H9 (cell line): ENCODE measurements around the gene BCAS3. TPM values are rescaled to one million over a fixed set of nuclear protein-coding genes. Genes with fewer than 3 reads are reported as not detected.

Experiments used
- DNase-seq: peaks from one replicate; pipeline ENCODE4 v3.0.0-alpha.2; 2017
- H2AFZ ChIP-seq: one replicate; pipeline ENCODE4 v1.6.1; 2013; ENCODE audit warnings: mild to moderate bottlenecking, low read length, control low read depth, moderate library complexity
- H2AK5ac ChIP-seq: 2 replicates; pipeline ENCODE4 v1.6.1; 2013; ENCODE audit warnings: low read length, control low read depth, mixed read lengths; ENCODE audit not compliant: insufficient read length
- H2BK120ac ChIP-seq: one replicate; pipeline ENCODE4 v1.6.1; 2013; ENCODE audit warnings: low read depth, mild to moderate bottlenecking, low read length, control low read depth, inconsistent platforms; ENCODE audit not compliant: poor library complexity, severe bottlenecking
- H2BK12ac ChIP-seq: 2 replicates; pipeline ENCODE4 v1.6.1; 2013; ENCODE audit warnings: low read length, control low read depth, mixed read lengths, low read depth; ENCODE audit not compliant: insufficient read length
- H2BK15ac ChIP-seq: 2 replicates; pipeline ENCODE4 v1.6.1; 2013; ENCODE audit warnings: low read depth, low read length, control low read depth
- H2BK20ac ChIP-seq: one replicate; pipeline ENCODE4 v1.6.1; 2013; ENCODE audit warnings: low read depth, mild to moderate bottlenecking, low read length, control low read depth, inconsistent platforms; ENCODE audit not compliant: poor library complexity, severe bottlenecking
- H2BK5ac ChIP-seq: 2 replicates; pipeline ENCODE4 v1.6.1; 2013; ENCODE audit warnings: low read length, control low read depth, mixed read lengths; ENCODE audit not compliant: insufficient read length
- H3K14ac ChIP-seq: 2 replicates; pipeline ENCODE4 v1.6.1; 2013; ENCODE audit warnings: low read length, control low read depth; ENCODE audit not compliant: insufficient read depth
- H3K18ac ChIP-seq: 2 replicates; pipeline ENCODE4 v1.6.1; 2013; ENCODE audit warnings: low read depth, mild to moderate bottlenecking, mixed read lengths, low read length, control low read depth; ENCODE audit not compliant: insufficient read length
- H3K23ac ChIP-seq: 2 replicates; pipeline ENCODE4 v1.6.1; 2013; ENCODE audit warnings: low read length, control low read depth, mixed read lengths, low read depth; ENCODE audit not compliant: insufficient read length
- H3K23me2 ChIP-seq: 2 replicates; pipeline ENCODE4 v1.6.1; 2013; ENCODE audit warnings: low read depth, mild to moderate bottlenecking, mixed read lengths, low read length, control low read depth; ENCODE audit not compliant: insufficient read length, poor library complexity, severe bottlenecking
- H3K27ac ChIP-seq: 2 replicates; pipeline ENCODE4 v1.5.1; 2013; ENCODE audit warnings: low read length, control low read depth, mixed read lengths, low read depth; ENCODE audit not compliant: insufficient read length
- H3K27me3 ChIP-seq: 2 replicates; pipeline ENCODE4 v1.6.1; 2013; ENCODE audit warnings: low read length, control low read depth, inconsistent platforms; ENCODE audit not compliant: insufficient read depth
- H3K4ac ChIP-seq: 2 replicates; pipeline ENCODE4 v1.6.1; 2013; ENCODE audit warnings: low read depth, mild to moderate bottlenecking, control low read depth, inconsistent platforms, low read length, moderate library complexity
- H3K4me1 ChIP-seq: 2 replicates; pipeline ENCODE4 v1.6.1; 2013; ENCODE audit warnings: low read length, control low read depth, inconsistent platforms; ENCODE audit not compliant: insufficient read depth
- H3K4me2 ChIP-seq: 2 replicates; pipeline ENCODE4 v1.6.1; 2013; ENCODE audit warnings: low read length, control low read depth, mixed read lengths; ENCODE audit not compliant: insufficient read length, insufficient read depth
- H3K56ac ChIP-seq: 2 replicates; pipeline ENCODE4 v1.6.1; 2013; ENCODE audit warnings: low read depth, mild to moderate bottlenecking, mixed read lengths, low read length, control low read depth; ENCODE audit not compliant: insufficient read length
- H3K79me1 ChIP-seq: 2 replicates; pipeline ENCODE4 v1.6.1; 2013; ENCODE audit warnings: low read depth, mild to moderate bottlenecking, moderate library complexity, low read length, control low read depth, inconsistent platforms; ENCODE audit not compliant: insufficient read depth, poor library complexity, severe bottlenecking
- H3K79me2 ChIP-seq: 2 replicates; pipeline ENCODE4 v1.6.1; 2013; ENCODE audit warnings: low read length, control low read depth, inconsistent platforms; ENCODE audit not compliant: insufficient read depth
- H3K9ac ChIP-seq: 2 replicates; pipeline ENCODE4 v1.6.1; 2013; ENCODE audit warnings: low read length, control low read depth, mixed read lengths; ENCODE audit not compliant: insufficient read length; ENCODE audit errors: extremely low read depth
- H3K9me3 ChIP-seq: one replicate; pipeline ENCODE4 v1.6.1; 2013; ENCODE audit warnings: low read depth, low read length, inconsistent platforms; ENCODE audit not compliant: control insufficient read depth
- H3T11ph ChIP-seq: one replicate; pipeline ENCODE4 v1.6.1; 2013; ENCODE audit warnings: mild to moderate bottlenecking, low read length, control low read depth, inconsistent platforms
- H4K20me1 ChIP-seq: one replicate; pipeline ENCODE4 v1.6.1; 2013; ENCODE audit not compliant: control insufficient read depth, insufficient read length, insufficient read depth
- H4K5ac ChIP-seq: 2 replicates; pipeline ENCODE4 v1.6.1; 2013; ENCODE audit warnings: low read depth, mild to moderate bottlenecking, mixed read lengths, low read length, control low read depth; ENCODE audit not compliant: insufficient read length
- H4K8ac ChIP-seq: replicated peaks from 2 replicates; pipeline ENCODE4 v1.6.1; 2013; ENCODE audit warnings: low read length, control low read depth, mixed read lengths, low read depth; ENCODE audit not compliant: insufficient read length
- H4K91ac ChIP-seq: 2 replicates; pipeline ENCODE4 v1.6.1; 2013; ENCODE audit warnings: low read depth, mild to moderate bottlenecking, moderate library complexity, mixed read lengths, low read length, control low read depth; ENCODE audit not compliant: insufficient read length
- H3K27ac Mint-ChIP-seq, 3 experiments: 2 replicates in 2 of 3; 3 replicates in 1 of 3; pipeline ENCODE4 v1.8.0; 2020 to 2021; ENCODE audit warnings: mixed read lengths in 3 of 3, mild to moderate bottlenecking in 1 of 3, moderate library complexity in 1 of 3
- H3K27me3 Mint-ChIP-seq: 2 replicates; pipeline ENCODE4 v1.8.0; 2021; ENCODE audit warnings: low read depth, mild to moderate bottlenecking, moderate library complexity, mixed read lengths
- H3K36me3 Mint-ChIP-seq, 3 experiments: 2 replicates in 2 of 3; 3 replicates in 1 of 3; pipeline ENCODE4 v1.8.0; 2020 to 2021; ENCODE audit warnings: low read depth in 3 of 3, mixed read lengths in 3 of 3; ENCODE audit not compliant: insufficient read depth in 1 of 3
- H3K4me1 Mint-ChIP-seq, 2 experiments: 2 replicates each; pipeline ENCODE4 v1.8.0; 2020; ENCODE audit warnings: mixed read lengths in 2 of 2
- H3K4me3 Mint-ChIP-seq, 2 experiments: 2 replicates in 1 of 2; 3 replicates in 1 of 2; pipeline ENCODE4 v1.8.0; 2020 to 2021; ENCODE audit warnings: mild to moderate bottlenecking in 2 of 2, mixed read lengths in 2 of 2, moderate library complexity in 1 of 2
- H3K9me3 Mint-ChIP-seq, 2 experiments: 2 replicates in 1 of 2; 3 replicates in 1 of 2; pipeline ENCODE4 v1.8.0; 2020; ENCODE audit warnings: mild to moderate bottlenecking in 2 of 2, mixed read lengths in 2 of 2, moderate library complexity in 1 of 2
- CTCF ChIP-seq: fragments of 200-600 bp; sonication (generic); conservative IDR thresholded peaks from 3 replicates; pipeline ENCODE4 v1.8.0; 2021; ENCODE audit warnings: antibody characterized with exemption, mild to moderate bottlenecking
- WGBS: extraction: QIAGEN DNeasy Blood & Tissue Kit; methylation state at CpG from one replicate; pipeline ENCODE4 v1.1.7; 2013; ENCODE audit warnings: missing lambda C conversion rate, low lambda C conversion rate, mixed read lengths; ENCODE audit not compliant: insufficient read length; ENCODE audit errors: extremely low coverage; 5-methylcytosine and 5-hydroxymethylcytosine counted together
- total RNA-seq: library from RNA; stranded (reverse); gene quantifications from 2 replicates; pipeline ENCODE4 v1.2.1, GENCODE V29; 2021

Gene BCAS3
- total RNA-seq, 1 experiment from 2014 or later = 22.4 TPM

- Histone ChIP-seq H3K4ac (no peak overlapping the region), H3K27ac (no peak overlapping the region), H3K14ac (no peak overlapping the region), H2BK20ac (no peak overlapping the region), H3K23me2 (no peaks in the 10 kb centered on the region), H2BK15ac (no peak overlapping the region), H3K79me1 (no peaks in the 10 kb centered on the region), H4K91ac (no peak overlapping the region), H3K56ac (no peak overlapping the region), H3K9ac (no peak overlapping the region), H4K20me1 (no peaks in the 10 kb centered on the region), H2AK5ac (no peak overlapping the region), H3K23ac (no peak overlapping the region), H2BK120ac (no peak overlapping the region), H2BK12ac (no peak overlapping the region), H4K5ac (no peak overlapping the region), H3K18ac (no peak overlapping the region), H3K27me3 (no peaks in the 10 kb centered on the region), H3T11ph (no peak overlapping the region), H3K79me2 (no peaks in the 10 kb centered on the region), H3K4me1 (no peaks in the 10 kb centered on the region; the same call in 1 of the 2 replicates), H2BK5ac (no peak overlapping the region), H4K8ac (no peak overlapping the region), H2AFZ (no peak overlapping the region), H3K4me2 (no peak overlapping the region), H3K9me3 (no peaks in the 10 kb centered on the region)
- H3K27me3 Mint-ChIP-seq = no peaks in the 10 kb centered on the region
- H3K4me1 Mint-ChIP-seq = peaks cover 3 to 5% of the 10 kb centered on the region in 2 experiments; a peak in 2 of 4 replicates
- H3K9me3 Mint-ChIP-seq = no peaks in the 10 kb centered on the region
- no peak for TF ChIP-seq CTCF
- no peak overlapping the region for H3K4me3 Mint-ChIP-seq
- no peak for DNase-seq
- no CpG with 5 or more reads among the region's 3 CpGs for WGBS
- peak overlapping the region in 1 of 3 experiments; percentile 8; a peak in 1 of 7 replicates for H3K27ac Mint-ChIP-seq
- H3K36me3 Mint-ChIP-seq = no peaks in the 10 kb centered on the region
Measured at GRCh38 chr17:61219460-61219859, 541.8 kb downstream of the BCAS3 start.
